ENCODE measurements around the gene SDK1. TPM values are rescaled to one million over a fixed set of nuclear protein-coding genes. Genes with fewer than 3 reads are reported as not detected.

Gene SDK1
- total and polyA plus RNA-seq, 10 of the 15 experiments (the other 5 are each of a cell fraction or from before 2014, with no cell fraction given): 0.14 to 0.33 TPM; not detected in 8

DNA sequence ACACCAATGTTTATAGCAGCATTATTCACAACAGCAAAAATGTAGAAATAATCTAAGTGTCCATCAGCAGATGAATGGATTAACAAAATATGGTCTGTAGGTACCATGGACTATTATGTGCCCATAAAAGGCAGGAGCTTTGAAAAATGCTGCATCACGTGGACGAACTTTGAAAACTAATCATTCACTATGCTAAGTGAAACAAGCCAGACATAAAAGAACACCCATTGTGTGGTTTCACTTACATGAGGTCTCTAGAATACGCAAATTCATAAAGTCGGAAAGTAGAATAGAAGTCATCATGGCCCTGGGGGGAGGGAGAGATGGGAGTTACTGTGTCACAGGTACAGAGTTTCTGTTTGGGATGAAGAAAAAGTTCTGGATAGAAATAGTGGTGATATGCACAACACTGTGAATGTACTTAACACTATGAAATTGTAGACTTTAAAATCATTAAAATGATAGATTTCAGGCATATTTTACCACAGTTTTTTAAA lies 377.3 kb downstream of the SDK1 start (continued):
- TF ChIP-seq, protein P1, sequence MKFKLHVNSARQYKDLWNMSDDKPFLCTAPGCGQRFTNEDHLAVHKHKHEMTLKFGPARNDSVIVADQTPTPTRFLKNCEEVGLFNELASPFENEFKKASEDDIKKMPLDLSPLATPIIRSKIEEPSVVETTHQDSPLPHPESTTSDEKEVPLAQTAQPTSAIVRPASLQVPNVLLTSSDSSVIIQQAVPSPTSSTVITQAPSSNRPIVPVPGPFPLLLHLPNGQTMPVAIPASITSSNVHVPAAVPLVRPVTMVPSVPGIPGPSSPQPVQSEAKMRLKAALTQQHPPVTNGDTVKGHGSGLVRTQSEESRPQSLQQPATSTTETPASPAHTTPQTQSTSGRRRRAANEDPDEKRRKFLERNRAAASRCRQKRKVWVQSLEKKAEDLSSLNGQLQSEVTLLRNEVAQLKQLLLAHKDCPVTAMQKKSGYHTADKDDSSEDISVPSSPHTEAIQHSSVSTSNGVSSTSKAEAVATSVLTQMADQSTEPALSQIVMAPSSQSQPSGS (IDR thresholded peaks at IDR 0.05; ENCODE audit: low read length): no peak
- TF ChIP-seq BRCA1 (IDR thresholded peaks at IDR 0.05; ENCODE audit: low read depth, low read length): no peak
- TF ChIP-seq, protein P2, sequence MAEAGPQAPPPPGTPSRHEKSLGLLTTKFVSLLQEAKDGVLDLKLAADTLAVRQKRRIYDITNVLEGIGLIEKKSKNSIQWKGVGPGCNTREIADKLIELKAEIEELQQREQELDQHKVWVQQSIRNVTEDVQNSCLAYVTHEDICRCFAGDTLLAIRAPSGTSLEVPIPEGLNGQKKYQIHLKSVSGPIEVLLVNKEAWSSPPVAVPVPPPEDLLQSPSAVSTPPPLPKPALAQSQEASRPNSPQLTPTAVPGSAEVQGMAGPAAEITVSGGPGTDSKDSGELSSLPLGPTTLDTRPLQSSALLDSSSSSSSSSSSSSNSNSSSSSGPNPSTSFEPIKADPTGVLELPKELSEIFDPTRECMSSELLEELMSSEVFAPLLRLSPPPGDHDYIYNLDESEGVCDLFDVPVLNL (IDR thresholded peaks at IDR 0.05; ENCODE audit: low read depth, low read length): no peak
- TF ChIP-seq, protein P3, sequence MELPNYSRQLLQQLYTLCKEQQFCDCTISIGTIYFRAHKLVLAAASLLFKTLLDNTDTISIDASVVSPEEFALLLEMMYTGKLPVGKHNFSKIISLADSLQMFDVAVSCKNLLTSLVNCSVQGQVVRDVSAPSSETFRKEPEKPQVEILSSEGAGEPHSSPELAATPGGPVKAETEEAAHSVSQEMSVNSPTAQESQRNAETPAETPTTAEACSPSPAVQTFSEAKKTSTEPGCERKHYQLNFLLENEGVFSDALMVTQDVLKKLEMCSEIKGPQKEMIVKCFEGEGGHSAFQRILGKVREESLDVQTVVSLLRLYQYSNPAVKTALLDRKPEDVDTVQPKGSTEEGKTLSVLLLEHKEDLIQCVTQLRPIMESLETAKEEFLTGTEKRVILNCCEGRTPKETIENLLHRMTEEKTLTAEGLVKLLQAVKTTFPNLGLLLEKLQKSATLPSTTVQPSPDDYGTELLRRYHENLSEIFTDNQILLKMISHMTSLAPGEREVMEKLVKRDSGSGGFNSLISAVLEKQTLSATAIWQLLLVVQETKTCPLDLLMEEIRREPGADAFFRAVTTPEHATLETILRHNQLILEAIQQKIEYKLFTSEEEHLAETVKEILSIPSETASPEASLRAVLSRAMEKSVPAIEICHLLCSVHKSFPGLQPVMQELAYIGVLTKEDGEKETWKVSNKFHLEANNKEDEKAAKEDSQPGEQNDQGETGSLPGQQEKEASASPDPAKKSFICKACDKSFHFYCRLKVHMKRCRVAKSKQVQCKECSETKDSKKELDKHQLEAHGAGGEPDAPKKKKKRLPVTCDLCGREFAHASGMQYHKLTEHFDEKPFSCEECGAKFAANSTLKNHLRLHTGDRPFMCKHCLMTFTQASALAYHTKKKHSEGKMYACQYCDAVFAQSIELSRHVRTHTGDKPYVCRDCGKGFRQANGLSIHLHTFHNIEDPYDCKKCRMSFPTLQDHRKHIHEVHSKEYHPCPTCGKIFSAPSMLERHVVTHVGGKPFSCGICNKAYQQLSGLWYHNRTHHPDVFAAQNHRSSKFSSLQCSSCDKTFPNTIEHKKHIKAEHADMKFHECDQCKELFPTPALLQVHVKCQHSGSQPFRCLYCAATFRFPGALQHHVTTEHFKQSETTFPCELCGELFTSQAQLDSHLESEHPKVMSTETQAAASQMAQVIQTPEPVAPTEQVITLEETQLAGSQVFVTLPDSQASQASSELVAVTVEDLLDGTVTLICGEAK (IDR thresholded peaks at IDR 0.05; ENCODE audit: borderline replicate concordance): no peak

DNA sequence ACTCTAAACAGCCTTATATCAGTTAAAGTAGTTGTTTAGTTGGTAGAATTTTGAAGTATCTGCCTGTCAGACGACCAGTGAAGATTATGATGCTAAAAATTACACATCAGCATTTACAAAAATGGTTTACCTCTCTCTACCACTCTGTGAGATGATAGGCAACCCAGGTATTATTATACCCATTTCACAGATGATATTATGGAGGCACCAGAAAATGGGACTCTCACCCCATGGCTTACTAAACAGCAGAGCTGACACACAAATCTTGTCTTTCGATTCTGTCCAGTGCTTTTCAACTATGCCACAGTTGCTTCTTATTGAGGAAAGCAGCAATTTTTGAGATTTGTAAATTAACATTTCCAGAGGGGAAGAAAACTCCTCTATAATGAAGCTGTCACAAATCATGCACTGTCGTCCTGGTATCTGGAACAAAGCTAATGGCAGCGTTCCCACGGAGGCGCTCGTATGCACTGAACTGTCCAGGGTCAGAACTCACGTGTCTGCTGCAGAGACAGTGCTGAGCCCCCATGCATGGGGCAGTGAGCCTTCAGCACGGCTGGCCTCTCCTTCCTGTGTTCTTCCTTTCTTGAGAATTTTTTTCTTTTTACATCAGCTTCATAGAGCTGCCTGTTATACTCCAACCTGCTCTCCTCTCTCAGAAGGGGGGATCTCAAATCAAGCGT lies 381.1 kb downstream of the SDK1 start:
- H3K27me3 ChIP-seq (replicated peaks in 1 of 2; ENCODE audit: control insufficient read depth in 2 of 2, insufficient read depth in 2 of 2, low read length in 1 of 2): no peaks in the 10 kb centered on the region
- H2AFZ ChIP-seq (ENCODE audit: control insufficient read depth, low read depth, low read length): no peak overlapping the region
- ChIA-PET CTCF (no interaction called here), SMC1A (ENCODE audit: uncharacterized antibody, unreplicated experiment) (no interaction called here), POLR2A (no interaction called here), RAD21 (ENCODE audit: unreplicated experiment) (no interaction called here)
- ATAC-seq: no peak
- no peak overlapping the region for H3K27ac ChIP-seq (ENCODE audit: control insufficient read depth, insufficient read depth)
- WGBS (ENCODE audit: insufficient coverage, insufficient replicate concordance, low lambda C conversion rate, missing lambda C conversion rate): 32% methylated on average over 10 of the region's 10 CpGs
- in situ Hi-C loops (cut with MboI) (no loop called here), intact Hi-C loops (cut with micrococcal nuclease; ENCODE audit: unreplicated experiment) (no loop called here)
- no peak for FAIRE-seq
- no peaks in the 10 kb centered on the region for H3K79me2 ChIP-seq (ENCODE audit: control insufficient read depth, insufficient read depth, low read length)
- H4K20me1 ChIP-seq (ENCODE audit: control insufficient read depth, insufficient read depth): no peaks in the 10 kb centered on the region
- TF ChIP-seq, protein P4, sequence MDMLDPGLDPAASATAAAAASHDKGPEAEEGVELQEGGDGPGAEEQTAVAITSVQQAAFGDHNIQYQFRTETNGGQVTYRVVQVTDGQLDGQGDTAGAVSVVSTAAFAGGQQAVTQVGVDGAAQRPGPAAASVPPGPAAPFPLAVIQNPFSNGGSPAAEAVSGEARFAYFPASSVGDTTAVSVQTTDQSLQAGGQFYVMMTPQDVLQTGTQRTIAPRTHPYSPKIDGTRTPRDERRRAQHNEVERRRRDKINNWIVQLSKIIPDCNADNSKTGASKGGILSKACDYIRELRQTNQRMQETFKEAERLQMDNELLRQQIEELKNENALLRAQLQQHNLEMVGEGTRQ (IDR thresholded peaks at IDR 0.05; ENCODE audit: borderline replicate concordance, low read depth, low read length): no peak
- H3K36me3 ChIP-seq (ENCODE audit: control insufficient read depth in 2 of 2, insufficient read depth in 2 of 2, low read length in 1 of 2): no peaks in the 10 kb centered on the region
- H3K9me3 ChIP-seq (replicated peaks; ENCODE audit: control insufficient read depth, insufficient read depth, low read length): no peaks in the 10 kb centered on the region
- no peaks in the 10 kb centered on the region for H3K4me1 ChIP-seq (ENCODE audit: control insufficient read depth, insufficient read depth, low read length)
- BruUV-seq (replicated peaks): no TSS peak
- no peak overlapping the region for H3K4me2 ChIP-seq (ENCODE audit: control insufficient read depth, insufficient read depth)
- no peak overlapping the region for H3K4me3 ChIP-seq
- H3K9ac ChIP-seq (ENCODE audit: control insufficient read depth, insufficient read depth, low read length): no peak overlapping the region
- no peak for DNase-seq (ENCODE audit: low read depth, low spot score)

Data from GM12878 (cell line).